ENCODE results near the gene SH3RF3.
"Not testable (repeated sequence)": the region's sequence is repeated elsewhere in the genome, so short reads cannot be mapped to it uniquely, and the experiment has no call there.

SH3RF3 gene

GRCh38 chr2:109160714-109161440, 31.9 kb downstream of the SH3RF3 start:
- DNase-seq, result no peak

- not testable (repeated sequence) for DNase-seq
Observed at GRCh38 chr2:109162367-109162766, 33.4 kb downstream of the SH3RF3 start.

- no peak for DNase-seq
Observed at GRCh38 chr2:109162999-109163398, 34.0 kb downstream of the SH3RF3 start.

- DNase-seq, result no peak
Observed at GRCh38 chr2:109164311-109164710, 35.3 kb downstream of the SH3RF3 start.

GRCh38 chr2:109164739-109165221, 35.8 kb downstream of the SH3RF3 start:
- DNase-seq, result no peak

- no peak for DNase-seq
Observed at GRCh38 chr2:109166811-109167210, 37.8 kb downstream of the SH3RF3 start.

GRCh38 chr2:109168086-109168485, 39.1 kb downstream of the SH3RF3 start:
- no peak for DNase-seq

- no peak for DNase-seq
Observed at GRCh38 chr2:109168716-109169115, 39.7 kb downstream of the SH3RF3 start.

- DNase-seq, result no peak
Observed at GRCh38 chr2:109170645-109171044, 41.6 kb downstream of the SH3RF3 start.

- no peak for DNase-seq
Observed at GRCh38 chr2:109171444-109172334, 42.7 kb downstream of the SH3RF3 start.

- DNase-seq, result no peak
Observed at GRCh38 chr2:109172556-109173105, 43.6 kb downstream of the SH3RF3 start.

GRCh38 chr2:109173311-109174171, 44.5 kb downstream of the SH3RF3 start:
- DNase-seq, result no peak

GRCh38 chr2:109174214-109174613, 45.2 kb downstream of the SH3RF3 start:
- DNase-seq, result no peak

GRCh38 chr2:109174626-109175349, 45.8 kb downstream of the SH3RF3 start:
- no peak for DNase-seq

- DNase-seq, result no peak
Observed at GRCh38 chr2:109175350-109175678, 46.3 kb downstream of the SH3RF3 start.

GRCh38 chr2:109176928-109177327, 47.9 kb downstream of the SH3RF3 start:
- DNase-seq, result no peak

GRCh38 chr2:109177635-109178034, 48.6 kb downstream of the SH3RF3 start:
- no peak for DNase-seq

GRCh38 chr2:109178968-109179367, 50.0 kb downstream of the SH3RF3 start:
- no peak for DNase-seq

GRCh38 chr2:109180786-109181185, 51.8 kb downstream of the SH3RF3 start:
- DNase-seq, result no peak

GRCh38 chr2:109182426-109182825, 53.4 kb downstream of the SH3RF3 start:
- no peak for DNase-seq

GRCh38 chr2:109183871-109184270, 54.9 kb downstream of the SH3RF3 start:
- DNase-seq, result no peak

- DNase-seq, result no peak
Observed at GRCh38 chr2:109184368-109184767, 55.4 kb downstream of the SH3RF3 start.
